Measurements from ENCODE around the gene MTUS2. TPM values are rescaled to one million over a fixed set of nuclear protein-coding genes. Genes with fewer than 3 reads are reported as not detected.
"Not testable (repeated sequence)": the region's sequence is repeated elsewhere in the genome, so short reads cannot be mapped to it uniquely, and the experiment has no call there.

The MTUS2 gene
- total RNA-seq, 2 experiments from 2014 or later = not detected

- POLR2A ChIA-PET = no interaction called here
- CTCF ChIA-PET = no interaction called here
Measured at GRCh38 chr13:29281932-29282495, 461.9 kb downstream of the MTUS2 start.

GRCh38 chr13:29284726-29285125 lies 464.6 kb downstream of the MTUS2 start:
- CTCF ChIA-PET = no interaction called here
- POLR2A ChIA-PET = no interaction called here

GRCh38 chr13:29287237-29287636 lies 467.1 kb downstream of the MTUS2 start:
- CTCF ChIA-PET = no interaction called here
- POLR2A ChIA-PET = no interaction called here

DNA sequence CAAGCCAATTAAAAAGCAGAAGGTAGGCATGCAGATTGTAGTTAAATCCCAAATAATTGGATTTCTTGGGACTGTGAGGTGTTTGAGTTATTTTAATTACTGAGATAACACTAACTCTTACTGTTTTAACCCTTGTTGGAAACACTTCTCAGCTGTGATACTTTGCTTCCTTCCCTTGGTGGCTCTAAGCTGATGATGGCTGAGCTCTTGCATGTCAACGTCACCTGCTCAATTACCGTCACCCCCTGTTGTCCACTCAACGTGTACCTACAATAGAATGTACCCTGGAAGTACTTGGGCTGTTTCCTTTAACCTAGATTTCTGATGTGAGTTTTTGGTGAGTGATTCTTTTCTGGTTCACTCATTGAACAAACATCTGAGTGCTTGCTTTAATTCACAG lies 471.9 kb downstream of the MTUS2 start:
- ChIA-PET CTCF (no interaction called here), POLR2A (no interaction called here)

DNA sequence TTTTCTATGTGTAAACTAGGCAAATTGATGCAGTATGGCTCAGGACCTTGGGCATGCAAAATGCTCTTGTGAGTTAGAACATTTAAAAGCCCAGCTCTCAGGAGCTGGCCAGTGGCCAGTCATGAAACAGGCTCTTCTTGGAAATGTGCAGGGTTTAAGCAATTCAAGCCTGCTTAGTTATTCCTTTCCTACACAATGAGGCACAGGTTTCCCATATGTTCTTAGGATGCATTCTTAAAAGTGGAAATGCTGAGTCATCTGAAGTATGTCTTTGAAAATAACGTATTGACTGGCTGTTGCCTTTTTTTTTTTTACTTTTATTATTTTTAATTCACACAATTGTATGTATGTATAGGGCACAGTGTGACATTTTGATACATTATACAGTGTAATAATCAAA lies 474.7 kb downstream of the MTUS2 start:
- CTCF ChIA-PET = no interaction called here
- POLR2A ChIA-PET = no interaction called here

DNA sequence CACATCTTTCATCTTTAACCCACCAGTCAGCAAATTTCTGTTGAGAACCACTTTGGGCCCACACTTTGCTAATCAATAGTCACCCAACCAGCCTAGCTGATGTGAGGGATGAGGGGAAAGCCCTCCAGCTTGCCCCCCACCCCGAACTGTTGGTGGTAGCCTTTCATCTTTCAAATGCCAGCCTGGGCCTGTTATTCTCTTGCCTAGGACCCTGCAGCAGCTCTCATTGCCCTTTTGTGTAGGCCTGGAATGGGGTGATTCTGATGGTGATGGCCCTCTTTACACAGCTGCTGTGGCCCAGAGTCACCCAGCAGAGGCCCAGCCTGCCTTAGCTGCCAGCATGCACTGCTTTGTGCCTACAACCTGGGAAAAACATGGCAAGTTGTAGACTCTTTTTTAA lies 480.9 kb downstream of the MTUS2 start:
- POLR2A ChIA-PET = no interaction called here
- CTCF ChIA-PET = no interaction called here

GRCh38 chr13:29304148-29304547 lies 484.0 kb downstream of the MTUS2 start:
- POLR2A ChIA-PET = no interaction called here
- CTCF ChIA-PET = no interaction called here

GRCh38 chr13:29310806-29311205 lies 490.7 kb downstream of the MTUS2 start:
- CTCF ChIA-PET = no interaction called here
- POLR2A ChIA-PET = no interaction called here

- POLR2A ChIA-PET = no interaction called here
Measured at GRCh38 chr13:29315847-29316246, 495.7 kb downstream of the MTUS2 start.

DNA sequence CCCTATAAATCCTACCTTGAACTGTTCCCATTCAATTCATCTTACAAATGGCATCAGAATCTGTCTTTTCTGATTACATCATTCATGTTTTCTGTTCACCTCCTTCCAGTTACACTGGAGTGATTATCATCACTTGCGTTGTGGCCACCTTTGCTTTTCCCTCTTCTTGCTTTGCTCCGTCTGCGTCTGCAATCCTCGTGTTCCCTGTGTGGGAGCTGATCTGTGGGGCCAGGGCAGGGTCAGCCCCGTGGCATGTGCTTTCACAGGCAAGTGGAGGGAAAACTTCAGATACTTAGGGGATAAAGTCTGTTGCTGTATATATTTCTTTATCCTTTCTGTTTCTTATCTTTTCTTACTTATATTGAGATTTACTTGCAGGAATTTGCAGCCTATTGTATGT lies 497.7 kb downstream of the MTUS2 start:
- ChIA-PET CTCF (no interaction called here), POLR2A (no interaction called here)

More at GRCh38 chr13:29315847-29316246, 495.7 kb downstream of the MTUS2 start:
- CTCF ChIA-PET = no interaction called here

DNA sequence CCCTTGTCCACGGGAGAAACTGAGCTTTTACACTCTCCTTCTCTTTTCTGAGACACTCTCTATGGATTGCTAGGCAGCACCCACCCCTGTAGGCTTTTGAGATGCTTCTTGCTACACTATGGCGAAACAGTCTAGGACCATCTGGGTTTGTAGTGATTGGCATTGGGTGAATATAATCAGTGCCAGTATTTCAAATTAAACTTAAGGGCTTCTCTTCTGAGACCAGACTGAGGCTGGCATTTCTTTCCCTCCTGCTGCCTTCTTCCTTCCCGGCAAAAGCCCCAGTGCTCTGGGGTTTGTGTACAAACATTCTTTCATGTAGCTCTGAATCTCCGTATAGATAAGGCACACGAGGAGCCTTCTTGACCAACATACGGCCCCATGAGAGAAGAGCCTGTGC lies 498.6 kb downstream of the MTUS2 start:
- ChIA-PET CTCF (no interaction called here), POLR2A (no interaction called here)

DNA sequence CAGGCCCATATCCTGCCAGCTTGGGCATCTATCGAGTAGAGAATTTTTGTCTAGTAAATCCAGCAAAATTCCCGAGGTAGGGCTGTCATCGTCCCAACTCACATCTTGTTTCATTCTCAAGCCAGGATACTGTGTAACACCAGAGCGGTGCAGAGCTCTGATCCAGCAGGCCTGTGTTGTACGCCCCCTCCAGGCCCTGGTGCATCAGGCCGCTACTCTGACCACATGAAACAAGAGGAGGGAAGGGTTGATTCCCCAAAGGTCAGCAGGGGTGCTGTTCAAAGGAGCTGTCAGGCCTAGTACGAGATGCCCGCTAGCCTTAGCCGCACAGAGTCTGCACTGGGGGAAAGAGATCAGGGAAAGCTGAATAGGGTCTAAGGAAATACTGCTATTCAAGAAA lies 499.3 kb downstream of the MTUS2 start:
- ChIA-PET CTCF (no interaction called here), POLR2A (no interaction called here)

GRCh38 chr13:29323954-29324353 lies 503.8 kb downstream of the MTUS2 start:
- ChIA-PET CTCF (no interaction called here), POLR2A (no interaction called here)

DNA sequence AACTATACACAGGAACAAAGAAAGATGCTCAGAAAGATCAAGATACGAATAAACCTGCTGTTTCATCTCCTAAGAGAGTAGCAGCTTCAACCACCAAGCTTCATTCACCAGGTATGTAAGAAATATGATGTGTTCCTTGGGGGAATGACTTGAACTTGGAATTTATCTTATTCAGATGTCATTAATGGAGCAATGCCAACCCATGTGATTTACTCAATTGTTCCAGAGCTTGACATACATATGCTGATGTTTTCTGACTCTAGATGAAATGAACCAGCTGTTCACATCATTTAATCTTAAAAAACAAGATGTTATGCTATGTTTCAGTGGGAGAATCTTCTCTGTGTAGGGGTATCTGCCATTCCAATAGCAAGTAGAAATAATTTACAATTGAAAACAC lies 504.5 kb downstream of the MTUS2 start:
- POLR2A ChIA-PET = no interaction called here
- CTCF ChIA-PET = no interaction called here

- CTCF ChIA-PET = no interaction called here
- POLR2A ChIA-PET = no interaction called here
Measured at GRCh38 chr13:29328501-29328900, 508.4 kb downstream of the MTUS2 start.

DNA sequence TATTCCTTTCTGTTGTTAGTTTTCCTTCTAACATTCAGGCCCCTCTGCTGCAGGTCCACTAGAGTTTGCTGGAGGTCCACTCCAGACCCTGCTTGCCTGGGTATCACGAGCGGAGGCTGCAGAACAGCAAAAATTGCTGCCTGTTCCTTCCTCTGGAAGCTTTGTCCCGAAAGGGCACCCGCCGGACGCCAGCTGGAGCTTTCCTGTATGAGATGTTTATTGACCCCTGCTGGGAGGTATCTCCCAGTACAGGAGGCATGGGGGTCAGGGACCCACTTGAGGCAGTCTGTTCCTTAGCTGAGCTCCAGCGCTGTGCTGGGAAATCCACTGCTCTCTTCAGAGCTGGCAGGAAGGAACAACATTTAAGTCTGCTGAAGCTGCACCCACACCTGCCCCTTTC lies 516.2 kb downstream of the MTUS2 start:
- POLR2A ChIA-PET = no interaction called here
- CTCF ChIA-PET = no interaction called here

- CTCF ChIA-PET = no interaction called here
- POLR2A ChIA-PET = no interaction called here
Measured at GRCh38 chr13:29339386-29340272, 519.5 kb downstream of the MTUS2 start.

DNA sequence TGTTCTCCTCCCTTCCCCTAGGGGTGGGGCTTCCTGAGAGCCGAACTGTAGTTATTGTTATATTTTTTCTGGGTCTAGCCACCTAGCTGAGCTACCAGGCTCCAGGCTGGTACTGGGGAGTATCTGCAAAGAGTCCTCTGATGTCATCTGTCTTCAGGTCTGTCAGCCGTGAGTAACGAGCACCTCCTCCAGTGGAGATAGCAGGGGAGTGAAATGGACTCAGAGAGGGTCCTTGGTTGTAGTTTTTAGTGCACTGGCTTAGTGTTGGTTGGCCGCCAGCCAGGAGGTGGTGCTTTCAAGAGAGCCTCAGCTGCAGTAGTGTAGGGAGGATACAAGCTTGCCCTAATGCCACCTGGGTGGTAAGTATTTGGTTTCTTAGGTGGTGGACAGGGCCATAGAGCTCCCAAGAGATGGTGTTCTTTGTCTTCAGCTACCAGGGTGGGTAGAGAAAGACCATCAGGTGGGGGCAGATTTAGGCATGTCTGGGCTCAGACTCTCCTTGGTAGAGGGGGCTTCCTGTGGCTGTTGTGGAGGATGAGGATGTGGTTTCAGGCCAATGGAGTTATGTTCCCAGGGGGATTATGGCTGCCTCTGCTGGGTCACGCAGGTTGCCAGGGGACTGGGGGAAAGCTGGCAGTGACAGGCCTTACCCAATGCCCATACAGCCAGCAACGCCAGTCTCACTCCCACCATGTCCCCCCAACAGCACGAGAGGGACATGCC lies 525.9 kb downstream of the MTUS2 start:
- CTCF ChIA-PET, POLR2A ChIA-PET: not testable (repeated sequence)

DNA sequence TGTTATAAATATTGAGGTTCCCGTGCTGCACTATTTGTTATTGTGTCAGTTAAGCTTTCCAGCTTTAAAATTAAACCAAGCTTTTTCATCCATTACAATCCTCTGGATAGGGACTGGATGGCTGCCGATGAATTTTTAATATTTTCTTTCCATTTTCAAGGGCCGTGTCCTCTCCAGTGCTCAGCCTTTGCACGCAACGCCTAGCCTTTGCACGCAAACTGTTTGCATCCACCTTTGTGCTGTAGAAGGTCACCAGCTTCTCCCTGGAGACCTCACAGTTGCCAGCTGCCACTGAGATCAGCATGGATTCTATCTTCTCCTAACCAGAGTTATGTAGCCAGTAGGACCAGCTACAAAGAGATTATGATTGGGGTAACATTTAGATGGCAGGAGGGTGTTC lies 534.9 kb downstream of the MTUS2 start:
- CTCF ChIA-PET = no interaction called here
- POLR2A ChIA-PET = no interaction called here

GRCh38 chr13:29359181-29359580 lies 539.0 kb downstream of the MTUS2 start:
- ChIA-PET POLR2A (no interaction called here), CTCF (no interaction called here)

DNA sequence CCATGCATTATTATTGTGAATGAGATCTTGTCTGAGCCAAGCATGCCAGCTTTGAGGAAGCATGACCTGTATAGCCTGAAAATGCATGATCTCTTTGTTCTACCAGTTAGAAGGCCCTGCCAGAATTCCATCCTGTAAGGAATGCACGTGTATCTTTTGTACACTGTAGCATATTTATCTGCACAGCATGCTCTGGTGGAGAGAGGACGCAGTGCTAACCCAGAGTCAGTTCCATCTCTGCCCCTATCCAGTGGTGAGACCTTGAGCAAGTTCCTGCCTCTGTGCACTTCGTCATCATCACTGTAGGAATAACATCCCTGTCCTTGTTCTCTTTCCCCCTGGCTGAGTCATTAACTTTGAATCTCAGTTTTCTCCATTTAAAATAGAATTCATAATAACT lies 541.6 kb downstream of the MTUS2 start:
- CTCF ChIA-PET = no interaction called here
- POLR2A ChIA-PET = no interaction called here

Data from activated CD8-positive, alpha-beta memory T cell treated with anti-CD3 and anti-CD28 coated beads for 36 hours (primary cell).